AG20443 (cell line): ENCODE data around the gene ANKRD44.
"Not testable (repeated sequence)": the region's sequence is repeated elsewhere in the genome, so short reads cannot be mapped to it uniquely, and the experiment has no call there.

Source experiments
- DNase-seq: peaks from one replicate; pipeline ENCODE4 v3.0.0; 2012; ENCODE audit warnings: low spot score, mixed read lengths

The ANKRD44 gene

GRCh38 chr2:197310271-197310985 lies at the start of gene ANKRD44:
TSS of gene ANKRD44 (minus strand) at chr2:197310780. CDS start at chr2:197310604, 176 bp downstream.
- peak; percentile 97 for DNase-seq

- DNase-seq, result no peak
These were observed 49.3 kb upstream of the ANKRD44 start for GRCh38 chr2:197359859-197360258.

GRCh38 chr2:197358931-197359330 lies 48.4 kb upstream of the ANKRD44 start:
- DNase-seq, result peak; percentile 30

- no peak for DNase-seq
These were observed 47.4 kb upstream of the ANKRD44 start for GRCh38 chr2:197357986-197358385.

- DNase-seq, result peak; percentile 37
These were observed 45.6 kb upstream of the ANKRD44 start for GRCh38 chr2:197356136-197356535.

- DNase-seq, result no peak
These were observed 43.6 kb upstream of the ANKRD44 start for GRCh38 chr2:197354169-197354558.

GRCh38 chr2:197353393-197354168 lies 43.0 kb upstream of the ANKRD44 start:
- no peak for DNase-seq

- DNase-seq, result no peak
These were observed 39.1 kb upstream of the ANKRD44 start for GRCh38 chr2:197349699-197350098.

GRCh38 chr2:197348721-197349360 lies 38.3 kb upstream of the ANKRD44 start:
- no peak for DNase-seq

- no peak for DNase-seq
These were observed 35.3 kb upstream of the ANKRD44 start for GRCh38 chr2:197345846-197346370.

GRCh38 chr2:197343968-197344367 lies 33.4 kb upstream of the ANKRD44 start:
- not testable (repeated sequence) for DNase-seq

GRCh38 chr2:197340591-197340990 lies 30.0 kb upstream of the ANKRD44 start:
- no peak for DNase-seq

GRCh38 chr2:197339496-197340220 lies 29.1 kb upstream of the ANKRD44 start:
- DNase-seq, result no peak

GRCh38 chr2:197339016-197339415 lies 28.4 kb upstream of the ANKRD44 start:
- DNase-seq, result no peak

GRCh38 chr2:197332641-197333040 lies 22.1 kb upstream of the ANKRD44 start:
- DNase-seq, result no peak

- DNase-seq, result no peak
These were observed 17.9 kb upstream of the ANKRD44 start for GRCh38 chr2:197328461-197328860.

GRCh38 chr2:197327472-197328098 lies 17.0 kb upstream of the ANKRD44 start:
- DNase-seq, result no peak

GRCh38 chr2:197327073-197327471 lies 16.5 kb upstream of the ANKRD44 start:
- no peak for DNase-seq

- no peak for DNase-seq
These were observed 14.2 kb upstream of the ANKRD44 start for GRCh38 chr2:197324801-197325200.

- DNase-seq, result no peak
These were observed 12.4 kb upstream of the ANKRD44 start for GRCh38 chr2:197322724-197323720.
